GM23338 (cell line): ENCODE results near the gene AXL. TPM values are rescaled to one million over a fixed set of nuclear protein-coding genes. Genes with fewer than 3 reads are reported as not detected.

Source experiments
- ATAC-seq: fragments of 200-7000 bp; cut with Tn5 transposase; 3 replicates; pipeline ENCODE4 v1.9.1; 2020
- DNase-seq: peaks from one replicate; pipeline ENCODE4 v3.0.0-alpha.2; 2015; ENCODE audit warnings: low spot score
- H2AFZ ChIP-seq: fragments of 200-600 bp; sonication (generic); 2 replicates; pipeline ENCODE4 v1.8.0; 2016; ENCODE audit warnings: antibody characterized with exemption, mild to moderate bottlenecking, moderate library complexity
- H3F3A ChIP-seq: fragments of 200-600 bp; sonication (generic); replicated peaks from 2 replicates; pipeline ENCODE4 v1.8.0; 2017; ENCODE audit warnings: antibody characterized with exemption, mixed run types, low read depth
- H3K27ac ChIP-seq: fragments of 200-600 bp; sonication (generic); 2 replicates; pipeline ENCODE4 v1.6.1; 2016; ENCODE audit warnings: low read depth
- H3K27me3 ChIP-seq: fragments of 200-600 bp; sonication (generic); 2 replicates; pipeline ENCODE4 v1.8.0; 2016; ENCODE audit warnings: mild to moderate bottlenecking, mixed run types, moderate library complexity; ENCODE audit not compliant: insufficient read depth
- H3K36me3 ChIP-seq: fragments of 200-600 bp; sonication (generic); 2 replicates; pipeline ENCODE4 v1.8.0; 2016; ENCODE audit warnings: mild to moderate bottlenecking; ENCODE audit not compliant: insufficient read depth
- H3K4me1 ChIP-seq: fragments of 200-600 bp; sonication (generic); 2 replicates; pipeline ENCODE4 v1.8.0; 2016; ENCODE audit warnings: mild to moderate bottlenecking, moderate library complexity; ENCODE audit not compliant: insufficient read depth
- H3K4me2 ChIP-seq: fragments of 200-600 bp; sonication (generic); 2 replicates; pipeline ENCODE4 v1.7.1; 2017; ENCODE audit warnings: mixed run types
- H3K4me3 ChIP-seq: fragments of 200-600 bp; sonication (generic); 2 replicates; pipeline ENCODE4 v1.6.1; 2016; ENCODE audit warnings: mixed run types
- H3K79me2 ChIP-seq: fragments of 200-600 bp; sonication (generic); replicated peaks from 2 replicates; pipeline ENCODE4 v1.8.0; 2017; ENCODE audit warnings: mild to moderate bottlenecking; ENCODE audit not compliant: insufficient read depth
- H3K9me2 ChIP-seq: fragments of 200-600 bp; sonication (generic); 2 replicates; pipeline ENCODE4 v1.8.0; 2017; ENCODE audit not compliant: insufficient read depth
- H4K20me1 ChIP-seq: fragments of 200-600 bp; sonication (generic); replicated peaks from 2 replicates; pipeline ENCODE4 v1.8.0; 2017; ENCODE audit warnings: mild to moderate bottlenecking; ENCODE audit not compliant: insufficient read depth
- H3K27ac Mint-ChIP-seq: 2 replicates; pipeline ENCODE4 v1.8.0; 2020; ENCODE audit warnings: inconsistent platforms, mild to moderate bottlenecking, moderate library complexity, mixed read lengths
- H3K27me3 Mint-ChIP-seq: 3 replicates; pipeline ENCODE4 v1.8.0; 2022; ENCODE audit warnings: low read depth, mild to moderate bottlenecking, moderate library complexity, mixed read lengths, inconsistent platforms; ENCODE audit not compliant: insufficient read depth, poor library complexity
- H3K36me3 Mint-ChIP-seq: 3 replicates; pipeline ENCODE4 v1.8.0; 2021; ENCODE audit warnings: low read depth, mild to moderate bottlenecking, inconsistent platforms, moderate library complexity, mixed read lengths
- H3K4me1 Mint-ChIP-seq: 3 replicates; pipeline ENCODE4 v1.8.0; 2020; ENCODE audit warnings: mild to moderate bottlenecking, inconsistent platforms, mixed read lengths
- H3K4me3 Mint-ChIP-seq: 3 replicates; pipeline ENCODE4 v1.8.0; 2021; ENCODE audit warnings: moderate library complexity, mild to moderate bottlenecking, inconsistent platforms, mixed read lengths
- H3K9me3 Mint-ChIP-seq: 3 replicates; pipeline ENCODE4 v1.8.0; 2020; ENCODE audit warnings: moderate library complexity, mild to moderate bottlenecking, inconsistent platforms, mixed read lengths
- CREB1 ChIP-seq: fragments of 250-450 bp; sonication (Bioruptor Pico); IDR thresholded peaks from 2 replicates; pipeline ENCODE4 v1.5.0; 2020; ENCODE audit warnings: low read depth, mild to moderate bottlenecking, moderate library complexity
- EZH2 ChIP-seq: fragments of 200-600 bp; sonication (generic); IDR thresholded peaks from one replicate; pipeline ENCODE4 v1.8.0; 2017; ENCODE audit warnings: antibody characterized with exemption, mild to moderate bottlenecking, low read depth; ENCODE audit not compliant: unreplicated experiment
- EZH2phosphoT487 ChIP-seq: fragments of 200-600 bp; sonication (generic); IDR thresholded peaks from one replicate; pipeline ENCODE4 v1.8.1; 2018; ENCODE audit warnings: antibody characterized with exemption; ENCODE audit not compliant: unreplicated experiment
- JUNB ChIP-seq: IDR thresholded peaks from one replicate; pipeline ENCODE4 v1.6.1; 2016; ENCODE audit warnings: antibody characterized with exemption; ENCODE audit not compliant: unreplicated experiment
- NANOG ChIP-seq: IDR thresholded peaks from 2 replicates; pipeline ENCODE4 v1.6.1; 2016; ENCODE audit warnings: antibody characterized with exemption, borderline replicate concordance
- POLR2AphosphoS5 ChIP-seq: IDR thresholded peaks from 2 replicates; pipeline ENCODE4 v1.6.1; 2016; ENCODE audit warnings: antibody characterized with exemption, low read depth
- STAT1 ChIP-seq: IDR thresholded peaks from one replicate; pipeline ENCODE4 v1.6.1; 2016; ENCODE audit warnings: antibody characterized with exemption; ENCODE audit not compliant: unreplicated experiment
- ZNF114 ChIP-seq: fragments of 250-450 bp; sonication (Bioruptor Pico); IDR thresholded peaks from 2 replicates; pipeline ENCODE4 v1.5.0; 2020; ENCODE audit warnings: mild to moderate bottlenecking, moderate library complexity
- ZNF331 ChIP-seq: fragments of 250-450 bp; sonication (Bioruptor Pico); IDR thresholded peaks from 2 replicates; pipeline ENCODE4 v1.5.0; 2020; ENCODE audit warnings: low read depth, mild to moderate bottlenecking, moderate library complexity
- polyA plus RNA-seq: library from polyadenylated mRNA; unstranded; fragments of >200 nt; fragmentation: Nextera tagmentation; extraction: Ambion mirVana; gene quantifications from 2 replicates; pipeline ENCODE4 v1.2.1, GENCODE V29; 2016
- total RNA-seq: library from RNA; depleted of rRNA; stranded (reverse); fragments of >200 nt; shearing (Covaris generic); gene quantifications from 2 replicates; pipeline ENCODE4 v1.2.3, GENCODE V29; 2014
- TF ChIP-seq, protein P1 (sequence below): IDR thresholded peaks from 2 replicates; pipeline ENCODE4 v1.6.1; 2016; ENCODE audit warnings: antibody characterized with exemption
- TF ChIP-seq, protein P2 (sequence below), 2 experiments: fragments of 200-600 bp in 1 of 2; sonication (generic) in 1 of 2; conservative IDR thresholded peaks; 2 replicates each; pipeline versions ENCODE4 v1.5.1 to v1.6.1; 2016 to 2017; ENCODE audit warnings: antibody characterized with exemption in 2 of 2, low read depth in 2 of 2, mild to moderate bottlenecking in 2 of 2, moderate library complexity in 1 of 2
- TF ChIP-seq, protein P3 (sequence below): IDR thresholded peaks from one replicate; pipeline ENCODE4 v1.6.1; 2018; ENCODE audit warnings: antibody characterized with exemption; ENCODE audit not compliant: unreplicated experiment
- TF ChIP-seq, protein P4 (sequence below): fragments of 250-450 bp; sonication (Bioruptor Pico); IDR thresholded peaks from 2 replicates; pipeline ENCODE4 v1.5.0; 2020; ENCODE audit warnings: mild to moderate bottlenecking, moderate library complexity

Gene AXL
- total and polyA plus RNA-seq, 2 experiments from 2014 or later: 9.0 to 28.4 TPM

DNA sequence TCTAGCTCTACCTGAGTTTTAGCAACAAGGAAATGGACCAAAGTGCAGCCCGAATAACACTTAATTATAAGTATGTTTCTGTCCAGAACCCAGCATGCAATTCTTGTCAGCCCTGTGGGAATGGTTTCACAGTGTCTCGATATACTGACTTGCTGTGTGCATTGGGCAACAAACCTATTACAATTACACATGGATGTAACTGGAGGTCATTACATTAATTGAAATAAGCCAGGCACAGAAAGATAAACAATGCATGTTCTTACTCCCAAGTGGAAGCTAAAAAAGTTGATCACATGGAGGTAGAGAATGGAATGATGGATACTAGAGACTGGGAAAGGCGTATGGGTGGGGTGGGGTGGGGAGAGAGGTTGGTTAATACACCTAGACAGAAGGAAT is 31.1 kb upstream of the AXL start:
- Histone ChIP-seq H3F3A (peaks cover 18% of the 10 kb centered on the region), H4K20me1 (no peaks in the 10 kb centered on the region), H2AFZ (no peak overlapping the region), H3K27me3 (no peaks in the 10 kb centered on the region), H3K9me2 (no peaks in the 10 kb centered on the region), H3K4me3 (no peak overlapping the region), H3K79me2 (peaks cover 19% of the 10 kb centered on the region), H3K4me1 (peaks cover 48% of the 10 kb centered on the region), H3K36me3 (no peaks in the 10 kb centered on the region), H3K27ac (peak overlapping the region; percentile 93), H3K4me2 (0 out of 2 replicates have a peak overlapping the region, but pooled peaks have one; percentile 1)
- no peak for DNase-seq
- Mint-ChIP-seq H3K4me3 (no peak overlapping the region), H3K36me3 (no peaks in the 10 kb centered on the region), H3K4me1 (peaks cover 50% of the 10 kb centered on the region), H3K27ac (no peak overlapping the region; the same call in 1 of the 2 replicates), H3K9me3 (peaks cover 4% of the 10 kb centered on the region; the same call in 1 of the 3 replicates), H3K27me3 (peaks cover 12% of the 10 kb centered on the region)
- TF ChIP-seq NANOG: no peak
- TF ChIP-seq, protein P1, sequence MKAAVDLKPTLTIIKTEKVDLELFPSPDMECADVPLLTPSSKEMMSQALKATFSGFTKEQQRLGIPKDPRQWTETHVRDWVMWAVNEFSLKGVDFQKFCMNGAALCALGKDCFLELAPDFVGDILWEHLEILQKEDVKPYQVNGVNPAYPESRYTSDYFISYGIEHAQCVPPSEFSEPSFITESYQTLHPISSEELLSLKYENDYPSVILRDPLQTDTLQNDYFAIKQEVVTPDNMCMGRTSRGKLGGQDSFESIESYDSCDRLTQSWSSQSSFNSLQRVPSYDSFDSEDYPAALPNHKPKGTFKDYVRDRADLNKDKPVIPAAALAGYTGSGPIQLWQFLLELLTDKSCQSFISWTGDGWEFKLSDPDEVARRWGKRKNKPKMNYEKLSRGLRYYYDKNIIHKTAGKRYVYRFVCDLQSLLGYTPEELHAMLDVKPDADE: no peak
- TF ChIP-seq, protein P2, sequence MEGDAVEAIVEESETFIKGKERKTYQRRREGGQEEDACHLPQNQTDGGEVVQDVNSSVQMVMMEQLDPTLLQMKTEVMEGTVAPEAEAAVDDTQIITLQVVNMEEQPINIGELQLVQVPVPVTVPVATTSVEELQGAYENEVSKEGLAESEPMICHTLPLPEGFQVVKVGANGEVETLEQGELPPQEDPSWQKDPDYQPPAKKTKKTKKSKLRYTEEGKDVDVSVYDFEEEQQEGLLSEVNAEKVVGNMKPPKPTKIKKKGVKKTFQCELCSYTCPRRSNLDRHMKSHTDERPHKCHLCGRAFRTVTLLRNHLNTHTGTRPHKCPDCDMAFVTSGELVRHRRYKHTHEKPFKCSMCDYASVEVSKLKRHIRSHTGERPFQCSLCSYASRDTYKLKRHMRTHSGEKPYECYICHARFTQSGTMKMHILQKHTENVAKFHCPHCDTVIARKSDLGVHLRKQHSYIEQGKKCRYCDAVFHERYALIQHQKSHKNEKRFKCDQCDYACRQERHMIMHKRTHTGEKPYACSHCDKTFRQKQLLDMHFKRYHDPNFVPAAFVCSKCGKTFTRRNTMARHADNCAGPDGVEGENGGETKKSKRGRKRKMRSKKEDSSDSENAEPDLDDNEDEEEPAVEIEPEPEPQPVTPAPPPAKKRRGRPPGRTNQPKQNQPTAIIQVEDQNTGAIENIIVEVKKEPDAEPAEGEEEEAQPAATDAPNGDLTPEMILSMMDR (conservative IDR thresholded peaks at IDR 0.05; ENCODE audit: low read depth in 2 of 2): no peak
- TF ChIP-seq CREB1 (CRISPR knock-in tag): no peak
- TF ChIP-seq, protein P3, sequence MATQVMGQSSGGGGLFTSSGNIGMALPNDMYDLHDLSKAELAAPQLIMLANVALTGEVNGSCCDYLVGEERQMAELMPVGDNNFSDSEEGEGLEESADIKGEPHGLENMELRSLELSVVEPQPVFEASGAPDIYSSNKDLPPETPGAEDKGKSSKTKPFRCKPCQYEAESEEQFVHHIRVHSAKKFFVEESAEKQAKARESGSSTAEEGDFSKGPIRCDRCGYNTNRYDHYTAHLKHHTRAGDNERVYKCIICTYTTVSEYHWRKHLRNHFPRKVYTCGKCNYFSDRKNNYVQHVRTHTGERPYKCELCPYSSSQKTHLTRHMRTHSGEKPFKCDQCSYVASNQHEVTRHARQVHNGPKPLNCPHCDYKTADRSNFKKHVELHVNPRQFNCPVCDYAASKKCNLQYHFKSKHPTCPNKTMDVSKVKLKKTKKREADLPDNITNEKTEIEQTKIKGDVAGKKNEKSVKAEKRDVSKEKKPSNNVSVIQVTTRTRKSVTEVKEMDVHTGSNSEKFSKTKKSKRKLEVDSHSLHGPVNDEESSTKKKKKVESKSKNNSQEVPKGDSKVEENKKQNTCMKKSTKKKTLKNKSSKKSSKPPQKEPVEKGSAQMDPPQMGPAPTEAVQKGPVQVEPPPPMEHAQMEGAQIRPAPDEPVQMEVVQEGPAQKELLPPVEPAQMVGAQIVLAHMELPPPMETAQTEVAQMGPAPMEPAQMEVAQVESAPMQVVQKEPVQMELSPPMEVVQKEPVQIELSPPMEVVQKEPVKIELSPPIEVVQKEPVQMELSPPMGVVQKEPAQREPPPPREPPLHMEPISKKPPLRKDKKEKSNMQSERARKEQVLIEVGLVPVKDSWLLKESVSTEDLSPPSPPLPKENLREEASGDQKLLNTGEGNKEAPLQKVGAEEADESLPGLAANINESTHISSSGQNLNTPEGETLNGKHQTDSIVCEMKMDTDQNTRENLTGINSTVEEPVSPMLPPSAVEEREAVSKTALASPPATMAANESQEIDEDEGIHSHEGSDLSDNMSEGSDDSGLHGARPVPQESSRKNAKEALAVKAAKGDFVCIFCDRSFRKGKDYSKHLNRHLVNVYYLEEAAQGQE: no peak
- TF ChIP-seq POLR2AphosphoS5: no peak
- TF ChIP-seq EZH2phosphoT487: no peak
- TF ChIP-seq STAT1: no peak
- no peak for TF ChIP-seq JUNB
- TF ChIP-seq EZH2: no peak
- no peak for TF ChIP-seq ZNF331 (CRISPR knock-in tag)
- TF ChIP-seq, protein P4, sequence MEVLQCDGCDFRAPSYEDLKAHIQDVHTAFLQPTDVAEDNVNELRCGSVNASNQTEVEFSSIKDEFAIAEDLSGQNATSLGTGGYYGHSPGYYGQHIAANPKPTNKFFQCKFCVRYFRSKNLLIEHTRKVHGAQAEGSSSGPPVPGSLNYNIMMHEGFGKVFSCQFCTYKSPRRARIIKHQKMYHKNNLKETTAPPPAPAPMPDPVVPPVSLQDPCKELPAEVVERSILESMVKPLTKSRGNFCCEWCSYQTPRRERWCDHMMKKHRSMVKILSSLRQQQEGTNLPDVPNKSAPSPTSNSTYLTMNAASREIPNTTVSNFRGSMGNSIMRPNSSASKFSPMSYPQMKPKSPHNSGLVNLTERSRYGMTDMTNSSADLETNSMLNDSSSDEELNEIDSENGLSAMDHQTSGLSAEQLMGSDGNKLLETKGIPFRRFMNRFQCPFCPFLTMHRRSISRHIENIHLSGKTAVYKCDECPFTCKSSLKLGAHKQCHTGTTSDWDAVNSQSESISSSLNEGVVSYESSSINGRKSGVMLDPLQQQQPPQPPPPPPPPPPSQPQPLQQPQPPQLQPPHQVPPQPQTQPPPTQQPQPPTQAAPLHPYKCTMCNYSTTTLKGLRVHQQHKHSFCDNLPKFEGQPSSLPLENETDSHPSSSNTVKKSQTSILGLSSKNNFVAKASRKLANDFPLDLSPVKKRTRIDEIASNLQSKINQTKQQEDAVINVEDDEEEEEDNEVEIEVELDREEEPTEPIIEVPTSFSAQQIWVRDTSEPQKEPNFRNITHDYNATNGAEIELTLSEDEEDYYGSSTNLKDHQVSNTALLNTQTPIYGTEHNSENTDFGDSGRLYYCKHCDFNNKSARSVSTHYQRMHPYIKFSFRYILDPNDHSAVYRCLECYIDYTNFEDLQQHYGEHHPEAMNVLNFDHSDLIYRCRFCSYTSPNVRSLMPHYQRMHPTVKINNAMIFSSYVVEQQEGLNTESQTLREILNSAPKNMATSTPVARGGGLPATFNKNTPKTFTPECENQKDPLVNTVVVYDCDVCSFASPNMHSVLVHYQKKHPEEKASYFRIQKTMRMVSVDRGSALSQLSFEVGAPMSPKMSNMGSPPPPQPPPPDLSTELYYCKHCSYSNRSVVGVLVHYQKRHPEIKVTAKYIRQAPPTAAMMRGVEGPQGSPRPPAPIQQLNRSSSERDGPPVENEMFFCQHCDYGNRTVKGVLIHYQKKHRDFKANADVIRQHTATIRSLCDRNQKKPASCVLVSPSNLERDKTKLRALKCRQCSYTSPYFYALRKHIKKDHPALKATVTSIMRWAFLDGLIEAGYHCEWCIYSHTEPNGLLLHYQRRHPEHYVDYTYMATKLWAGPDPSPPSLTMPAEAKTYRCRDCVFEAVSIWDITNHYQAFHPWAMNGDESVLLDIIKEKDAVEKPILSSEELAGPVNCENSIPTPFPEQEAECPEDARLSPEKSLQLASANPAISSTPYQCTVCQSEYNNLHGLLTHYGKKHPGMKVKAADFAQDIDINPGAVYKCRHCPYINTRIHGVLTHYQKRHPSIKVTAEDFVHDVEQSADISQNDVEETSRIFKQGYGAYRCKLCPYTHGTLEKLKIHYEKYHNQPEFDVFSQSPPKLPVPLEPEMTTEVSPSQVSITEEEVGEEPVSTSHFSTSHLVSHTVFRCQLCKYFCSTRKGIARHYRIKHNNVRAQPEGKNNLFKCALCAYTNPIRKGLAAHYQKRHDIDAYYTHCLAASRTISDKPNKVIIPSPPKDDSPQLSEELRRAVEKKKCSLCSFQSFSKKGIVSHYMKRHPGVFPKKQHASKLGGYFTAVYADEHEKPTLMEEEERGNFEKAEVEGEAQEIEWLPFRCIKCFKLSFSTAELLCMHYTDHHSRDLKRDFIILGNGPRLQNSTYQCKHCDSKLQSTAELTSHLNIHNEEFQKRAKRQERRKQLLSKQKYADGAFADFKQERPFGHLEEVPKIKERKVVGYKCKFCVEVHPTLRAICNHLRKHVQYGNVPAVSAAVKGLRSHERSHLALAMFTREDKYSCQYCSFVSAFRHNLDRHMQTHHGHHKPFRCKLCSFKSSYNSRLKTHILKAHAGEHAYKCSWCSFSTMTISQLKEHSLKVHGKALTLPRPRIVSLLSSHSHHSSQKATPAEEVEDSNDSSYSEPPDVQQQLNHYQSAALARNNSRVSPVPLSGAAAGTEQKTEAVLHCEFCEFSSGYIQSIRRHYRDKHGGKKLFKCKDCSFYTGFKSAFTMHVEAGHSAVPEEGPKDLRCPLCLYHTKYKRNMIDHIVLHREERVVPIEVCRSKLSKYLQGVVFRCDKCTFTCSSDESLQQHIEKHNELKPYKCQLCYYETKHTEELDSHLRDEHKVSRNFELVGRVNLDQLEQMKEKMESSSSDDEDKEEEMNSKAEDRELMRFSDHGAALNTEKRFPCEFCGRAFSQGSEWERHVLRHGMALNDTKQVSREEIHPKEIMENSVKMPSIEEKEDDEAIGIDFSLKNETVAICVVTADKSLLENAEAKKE: no peak
- TF ChIP-seq ZNF114: no peak
- ATAC-seq: no peak
